Measurements from ENCODE around the gene PHLDB1.
"Not testable (repeated sequence)": the region's sequence is repeated elsewhere in the genome, so short reads cannot be mapped to it uniquely, and the experiment has no call there.

The PHLDB1 gene

GRCh38 chr11:118678908-118679307 is 71.5 kb downstream of the PHLDB1 start:
- H3K4me1 ChIP-seq (ENCODE audit: control insufficient read depth in 1 of 2, insufficient read depth in 2 of 2, low read length in 2 of 2); H2BK12ac ChIP-seq (ENCODE audit: low read length); H2AK5ac ChIP-seq (ENCODE audit: low read length); H3K36me3 ChIP-seq (ENCODE audit: control insufficient read depth in 1 of 2, insufficient read depth in 2 of 2, low read length in 2 of 2); H2AFZ ChIP-seq (ENCODE audit: insufficient read depth, low read length, poor library complexity); H3K9me3 ChIP-seq (ENCODE audit: insufficient read depth, low read depth, low read length); H4K91ac ChIP-seq (ENCODE audit: low read depth, low read length); H4K8ac ChIP-seq (ENCODE audit: low read depth, low read length); H3K23ac ChIP-seq (ENCODE audit: low read length); H2BK5ac ChIP-seq (ENCODE audit: low read depth, low read length, poor library complexity); H3K9ac ChIP-seq (ENCODE audit: low read length); H3K4me3 ChIP-seq (ENCODE audit: low read depth, low read length); H3K4ac ChIP-seq (ENCODE audit: low read depth, low read length); H3K14ac ChIP-seq (ENCODE audit: low read length); H4K12ac ChIP-seq (ENCODE audit: low read depth, low read length); H3K27me3 ChIP-seq (ENCODE audit: insufficient read depth, low read length); H3K79me1 ChIP-seq (ENCODE audit: low read length); H3K79me2 ChIP-seq (ENCODE audit: control insufficient read depth, insufficient read depth, low read length, poor library complexity); H3K4me2 ChIP-seq (ENCODE audit: low read length); H3K27ac ChIP-seq (ENCODE audit: low read depth, low read length); H2BK120ac ChIP-seq (ENCODE audit: insufficient read depth, low read length, poor library complexity); H3K18ac ChIP-seq (ENCODE audit: low read length): not testable (repeated sequence)
- no CpG with 5 or more reads among the region's 11 CpGs for WGBS (ENCODE audit: extremely low coverage, insufficient coverage, insufficient read length)
- DNase-seq, result peak in 1 of 2 donors; percentile 53

DNA sequence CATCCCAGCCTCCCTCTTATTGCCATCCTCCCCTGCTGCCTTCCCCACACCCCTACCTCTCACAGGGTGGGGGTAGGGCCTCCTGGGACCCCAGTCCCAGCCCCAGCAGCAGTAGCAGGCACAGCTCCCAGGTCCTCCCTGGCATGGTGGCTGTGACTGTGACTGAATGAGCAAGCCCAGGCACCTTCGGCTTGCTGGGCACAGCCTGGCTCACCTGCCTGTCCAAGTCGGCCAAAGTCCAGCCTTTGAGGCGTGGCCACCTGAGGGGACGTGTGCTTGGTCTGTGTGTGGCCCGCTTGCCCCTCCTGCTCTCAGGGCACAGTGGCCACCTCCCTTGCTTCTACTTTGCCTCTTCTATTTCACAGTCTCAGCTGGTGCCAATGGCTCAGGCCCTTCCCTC is 72.1 kb downstream of the PHLDB1 start, which contains the start of gene TREH:
Gene TREH (minus strand): TSS at position 168 of the 400 bp plus-strand sequence. CDS start 23 bp downstream, at position 145.
- Histone ChIP-seq H3K9me3 (ENCODE audit: insufficient read depth, low read depth, low read length) (peaks cover 2% of the 10 kb centered on the region), H2BK120ac (ENCODE audit: insufficient read depth, low read length, poor library complexity) (no peak within 1 kb of the TSS), H4K12ac (ENCODE audit: low read depth, low read length) (no peak within 1 kb of the TSS), H3K79me1 (ENCODE audit: low read length) (peaks cover 2% of the 10 kb centered on the region), H2BK5ac (ENCODE audit: low read depth, low read length, poor library complexity) (no peak within 1 kb of the TSS), H3K4me1 (ENCODE audit: control insufficient read depth in 1 of 2, insufficient read depth in 2 of 2, low read length in 2 of 2) (no peaks in the 10 kb centered on the region), H2AK5ac (ENCODE audit: low read length) (peak within 1 kb of the TSS; percentile 86), H3K4me2 (ENCODE audit: low read length) (no peak within 1 kb of the TSS), H3K79me2 (ENCODE audit: control insufficient read depth, insufficient read depth, low read length, poor library complexity) (no peaks in the 10 kb centered on the region), H3K4ac (ENCODE audit: low read depth, low read length) (no peak within 1 kb of the TSS), H4K91ac (ENCODE audit: low read depth, low read length) (no peak within 1 kb of the TSS), H3K18ac (ENCODE audit: low read length) (peak within 1 kb of the TSS; percentile 14), H3K4me3 (ENCODE audit: low read depth, low read length) (no peak within 1 kb of the TSS), H3K27me3 (ENCODE audit: insufficient read depth, low read length) (no peaks in the 10 kb centered on the region), H2BK12ac (ENCODE audit: low read length) (no peak within 1 kb of the TSS), H3K27ac (ENCODE audit: low read depth, low read length) (no peak within 1 kb of the TSS), H3K9ac (ENCODE audit: low read length) (no peak within 1 kb of the TSS), H3K36me3 (ENCODE audit: control insufficient read depth in 1 of 2, insufficient read depth in 2 of 2, low read length in 2 of 2) (no peaks in the 10 kb centered on the region), H2AFZ (ENCODE audit: insufficient read depth, low read length, poor library complexity) (no peak within 1 kb of the TSS), H4K8ac (ENCODE audit: low read depth, low read length) (no peak within 1 kb of the TSS), H3K14ac (ENCODE audit: low read length) (peak within 1 kb of the TSS; percentile 44), H3K23ac (ENCODE audit: low read length) (no peak within 1 kb of the TSS)
- no peak for DNase-seq
- WGBS (ENCODE audit: extremely low coverage, insufficient coverage, insufficient read length), result no CpG with 5 or more reads among the region's 5 CpGs

DNA sequence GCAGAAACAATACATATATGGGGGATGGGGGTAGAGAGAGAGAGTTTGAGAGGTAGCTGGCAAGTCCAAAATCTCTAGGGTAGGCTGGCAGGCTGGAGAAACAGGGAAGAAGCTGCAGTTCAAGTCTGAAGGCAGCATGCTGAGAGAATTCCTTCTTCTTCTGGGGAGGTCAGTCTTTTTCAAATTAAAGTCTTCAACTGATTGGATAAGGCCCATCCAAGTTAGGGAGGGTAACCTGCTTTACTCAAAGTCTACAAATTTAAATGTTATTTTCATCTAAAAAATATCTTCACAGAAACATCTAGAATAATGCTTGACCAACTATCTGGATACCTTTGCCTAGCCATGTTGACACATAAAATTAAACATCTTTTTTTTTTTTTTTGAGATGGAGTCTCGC is 75.0 kb downstream of the PHLDB1 start:
- no peak overlapping the region for H3K18ac ChIP-seq (ENCODE audit: low read length)
- no peak overlapping the region for H2AFZ ChIP-seq (ENCODE audit: insufficient read depth, low read length, poor library complexity)
- no peaks in the 10 kb centered on the region for H3K9me3 ChIP-seq (ENCODE audit: insufficient read depth, low read depth, low read length)
- H3K9ac ChIP-seq (ENCODE audit: low read length), result no peak overlapping the region
- H3K79me2 ChIP-seq (ENCODE audit: control insufficient read depth, insufficient read depth, low read length, poor library complexity), result no peaks in the 10 kb centered on the region
- no peak overlapping the region for H3K27ac ChIP-seq (ENCODE audit: low read depth, low read length)
- no peaks in the 10 kb centered on the region for H3K27me3 ChIP-seq (ENCODE audit: insufficient read depth, low read length)
- no peak overlapping the region for H3K4ac ChIP-seq (ENCODE audit: low read depth, low read length)
- no peak overlapping the region for H4K8ac ChIP-seq (ENCODE audit: low read depth, low read length)
- no peak overlapping the region for H2BK120ac ChIP-seq (ENCODE audit: insufficient read depth, low read length, poor library complexity)
- no peaks in the 10 kb centered on the region for H3K36me3 ChIP-seq (ENCODE audit: control insufficient read depth in 1 of 2, insufficient read depth in 2 of 2, low read length in 2 of 2)
- H4K12ac ChIP-seq (ENCODE audit: low read depth, low read length), result no peak overlapping the region
- no peak overlapping the region for H3K4me2 ChIP-seq (ENCODE audit: low read length)
- no CpG with 5 or more reads among the region's 1 CpG for WGBS (ENCODE audit: extremely low coverage, insufficient coverage, insufficient read length)
- H2BK12ac ChIP-seq (ENCODE audit: low read length), result no peak overlapping the region
- H3K79me1 ChIP-seq (ENCODE audit: low read length), result peaks cover 2% of the 10 kb centered on the region
- H3K4me3 ChIP-seq (ENCODE audit: low read depth, low read length), result no peak overlapping the region
- no peak for DNase-seq
- no peak overlapping the region for H2BK5ac ChIP-seq (ENCODE audit: low read depth, low read length, poor library complexity)
- H3K14ac ChIP-seq (ENCODE audit: low read length), result no peak overlapping the region
- H2AK5ac ChIP-seq (ENCODE audit: low read length), result no peak overlapping the region
- no peak overlapping the region for H3K23ac ChIP-seq (ENCODE audit: low read length)
- no peaks in the 10 kb centered on the region for H3K4me1 ChIP-seq (ENCODE audit: control insufficient read depth in 1 of 2, insufficient read depth in 2 of 2, low read length in 2 of 2)
- no peak overlapping the region for H4K91ac ChIP-seq (ENCODE audit: low read depth, low read length)

DNA sequence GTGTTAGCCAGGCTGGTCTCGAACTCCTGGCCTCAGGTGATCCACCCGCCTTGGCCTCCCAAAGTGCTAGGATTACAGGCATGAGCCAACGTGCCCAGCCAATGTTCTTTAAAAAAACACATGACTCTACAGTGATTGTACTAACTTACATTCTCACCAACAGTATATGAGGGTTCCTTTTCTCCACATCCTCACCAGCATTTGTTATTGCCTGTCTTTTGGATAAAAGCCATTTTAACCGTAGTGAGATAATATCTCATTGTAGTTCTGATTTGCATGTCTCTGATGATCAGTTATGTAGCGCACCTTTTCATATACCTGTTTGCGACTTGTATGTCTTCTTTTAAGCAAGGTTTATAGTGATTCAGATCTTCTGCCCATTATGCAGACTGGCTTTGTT is 75.5 kb downstream of the PHLDB1 start:
- DNase-seq; H4K8ac ChIP-seq (ENCODE audit: low read depth, low read length); H3K14ac ChIP-seq (ENCODE audit: low read length); H2BK5ac ChIP-seq (ENCODE audit: low read depth, low read length, poor library complexity); H3K27me3 ChIP-seq (ENCODE audit: insufficient read depth, low read length); H3K9ac ChIP-seq (ENCODE audit: low read length); H2AFZ ChIP-seq (ENCODE audit: insufficient read depth, low read length, poor library complexity); H2BK12ac ChIP-seq (ENCODE audit: low read length); H3K36me3 ChIP-seq (ENCODE audit: control insufficient read depth in 1 of 2, insufficient read depth in 2 of 2, low read length in 2 of 2); H2BK120ac ChIP-seq (ENCODE audit: insufficient read depth, low read length, poor library complexity); H3K18ac ChIP-seq (ENCODE audit: low read length); H3K23ac ChIP-seq (ENCODE audit: low read length); H4K12ac ChIP-seq (ENCODE audit: low read depth, low read length); H3K79me1 ChIP-seq (ENCODE audit: low read length); H3K4me1 ChIP-seq (ENCODE audit: control insufficient read depth in 1 of 2, insufficient read depth in 2 of 2, low read length in 2 of 2); H3K4me3 ChIP-seq (ENCODE audit: low read depth, low read length); H4K91ac ChIP-seq (ENCODE audit: low read depth, low read length); H3K4ac ChIP-seq (ENCODE audit: low read depth, low read length); H3K27ac ChIP-seq (ENCODE audit: low read depth, low read length); H2AK5ac ChIP-seq (ENCODE audit: low read length); H3K4me2 ChIP-seq (ENCODE audit: low read length); H3K79me2 ChIP-seq (ENCODE audit: control insufficient read depth, insufficient read depth, low read length, poor library complexity); H3K9me3 ChIP-seq (ENCODE audit: insufficient read depth, low read depth, low read length): not testable (repeated sequence)
- no CpG with 5 or more reads among the region's 6 CpGs for WGBS (ENCODE audit: extremely low coverage, insufficient coverage, insufficient read length)
